Fibroblast of skin of abdomen (primary cell): ENCODE data around the gene CNEP1R1.

Experiments
- DNase-seq: peaks from one replicate; pipeline ENCODE4 v3.0.0-alpha.2; 2013

CNEP1R1 gene

GRCh38 chr16:50065624-50066481, 40.8 kb downstream of the CNEP1R1 start, which contains the start of gene HEATR3:
Gene HEATR3, plus strand, starts transcription at chr16:50065970. Its CDS starts 162 bp downstream, at chr16:50066132.
- DNase-seq = peak; percentile 93

DNA sequence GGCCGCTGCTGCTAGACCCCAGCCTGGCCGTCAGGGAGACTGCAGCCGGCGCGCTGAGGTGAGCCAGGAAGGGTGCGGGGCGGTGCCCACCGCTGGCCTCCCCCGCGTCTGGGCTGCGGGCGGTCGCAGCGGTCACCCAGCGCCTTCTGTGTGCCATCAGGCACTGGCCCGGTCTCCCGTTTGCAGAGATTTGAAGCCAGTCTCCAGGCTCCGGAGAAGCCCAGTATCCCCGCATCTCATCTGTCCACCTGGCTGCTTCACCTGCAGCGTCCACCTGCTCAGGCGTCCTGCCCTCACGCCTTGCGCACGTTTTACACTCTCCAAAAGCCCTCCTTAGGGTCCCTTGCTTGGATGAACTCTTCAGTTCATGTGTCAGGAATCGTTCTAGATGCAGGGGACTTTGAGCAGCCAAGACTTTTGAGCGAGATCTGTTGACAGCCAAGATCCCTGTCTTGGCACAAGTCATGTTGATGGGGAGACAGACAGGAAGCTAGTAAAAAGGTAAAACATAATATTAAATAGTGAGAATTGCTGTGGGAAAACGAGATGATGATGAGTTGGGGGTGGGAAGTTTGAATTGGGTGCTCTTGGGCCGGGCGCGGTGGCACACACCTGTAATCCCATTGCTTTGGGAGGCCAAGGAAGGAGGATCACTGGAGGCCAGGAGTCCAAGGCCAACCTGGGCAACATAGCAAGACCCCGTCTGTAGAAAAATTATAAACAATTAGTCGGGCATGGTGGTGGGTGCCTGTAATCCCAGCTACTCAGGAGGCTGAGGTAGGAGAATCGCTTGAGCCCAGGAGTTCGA, 41.7 kb downstream of the CNEP1R1 start:
- DNase-seq = no peak

- peak; percentile 63 for DNase-seq
These were observed 42.3 kb downstream of the CNEP1R1 start for GRCh38 chr16:50067290-50067853.

- DNase-seq = peak; percentile 39
These were observed 43.5 kb downstream of the CNEP1R1 start for GRCh38 chr16:50068550-50068949.

DNA sequence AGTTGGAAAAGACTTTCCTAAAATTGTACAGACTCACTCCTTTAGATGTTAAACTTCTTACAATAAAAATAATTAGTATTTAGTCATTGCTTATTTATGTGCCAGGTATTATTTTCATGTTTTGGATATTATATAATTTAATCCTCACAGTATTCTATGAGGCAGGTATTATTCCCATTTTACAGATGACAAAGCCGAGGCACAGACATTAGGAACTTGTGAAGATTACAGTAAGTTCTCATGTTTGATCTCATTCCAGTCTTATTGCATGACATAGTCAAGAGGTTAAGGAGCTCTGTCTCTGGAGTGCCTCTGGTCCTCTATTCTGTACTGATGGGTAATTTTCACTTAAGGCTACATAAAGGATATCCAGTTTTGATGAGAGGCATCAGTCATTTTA, 44.0 kb downstream of the CNEP1R1 start:
- no peak for DNase-seq

DNA sequence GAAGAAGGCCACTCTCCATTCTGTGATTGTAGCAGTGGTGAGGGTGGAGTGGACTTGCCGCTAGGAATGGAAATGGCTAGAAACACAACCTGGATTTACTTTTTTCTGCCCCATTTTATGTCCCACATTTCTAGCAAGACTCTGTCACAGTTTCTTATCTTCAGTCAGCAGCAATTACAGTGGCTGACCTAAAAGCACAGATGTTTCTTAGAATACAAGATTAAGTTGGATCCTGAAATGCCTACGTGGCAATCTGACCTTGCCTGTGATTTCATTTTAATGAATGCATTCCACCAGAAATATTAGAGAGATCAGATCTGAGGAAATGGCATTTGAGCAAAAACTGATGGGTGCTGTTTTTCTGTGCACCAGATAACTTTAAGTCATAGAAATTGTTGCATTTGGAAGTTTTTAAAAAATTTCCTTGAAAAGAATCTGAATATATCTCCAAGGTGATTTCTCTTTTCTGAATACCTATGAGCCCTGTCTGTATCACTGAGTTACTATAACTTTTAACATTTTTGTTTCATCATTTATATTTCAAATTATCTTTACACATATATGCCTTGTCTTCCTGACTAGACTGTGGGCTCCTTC, 46.1 kb downstream of the CNEP1R1 start:
- no peak for DNase-seq

GRCh38 chr16:50072730-50073129, 47.7 kb downstream of the CNEP1R1 start:
- no peak for DNase-seq

GRCh38 chr16:50079397-50080140, 54.5 kb downstream of the CNEP1R1 start:
- DNase-seq = no peak

- no peak for DNase-seq
These were observed 56.5 kb downstream of the CNEP1R1 start for GRCh38 chr16:50081428-50082018.

DNA sequence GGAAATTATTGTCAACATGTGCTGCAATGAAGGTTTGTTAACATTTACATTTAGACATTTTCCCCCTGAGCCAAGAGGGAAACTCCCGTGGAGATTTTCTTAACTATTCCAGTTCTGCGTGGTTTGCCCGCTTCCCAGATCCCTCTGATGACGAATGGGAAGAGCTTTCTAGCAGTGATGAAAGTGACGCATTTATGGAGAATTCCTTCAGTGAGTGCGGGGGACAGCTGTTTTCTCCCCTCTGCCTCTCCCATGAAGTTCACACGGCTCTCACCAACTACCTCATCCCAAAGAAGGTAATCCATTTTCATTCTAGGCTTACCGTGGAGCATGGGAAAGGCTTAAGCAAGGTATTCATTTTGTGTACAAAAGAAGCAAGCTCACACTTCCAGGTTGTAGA, 59.0 kb downstream of the CNEP1R1 start:
- peak; percentile 30 for DNase-seq

- no peak for DNase-seq
These were observed 61.2 kb downstream of the CNEP1R1 start for GRCh38 chr16:50086176-50086575.
